GM18505 (cell line): ENCODE measurements around the gene ALG10.
"Not testable (repeated sequence)": the region's sequence is repeated elsewhere in the genome, so short reads cannot be mapped to it uniquely, and the experiment has no call there.

Source experiments
- ATAC-seq: cut with Tn5 transposase; IDR thresholded peaks from one replicate; pipeline ENCODE4 v1.9.1; 2021; ENCODE audit not compliant: unreplicated experiment
- POLR2A ChIP-seq: IDR thresholded peaks from 4 replicates; pipeline ENCODE4 v1.6.1; 2011; ENCODE audit warnings: borderline replicate concordance; ENCODE audit not compliant: insufficient read depth, insufficient read length; ENCODE audit errors: extremely low read depth

The ALG10 gene, protein sequence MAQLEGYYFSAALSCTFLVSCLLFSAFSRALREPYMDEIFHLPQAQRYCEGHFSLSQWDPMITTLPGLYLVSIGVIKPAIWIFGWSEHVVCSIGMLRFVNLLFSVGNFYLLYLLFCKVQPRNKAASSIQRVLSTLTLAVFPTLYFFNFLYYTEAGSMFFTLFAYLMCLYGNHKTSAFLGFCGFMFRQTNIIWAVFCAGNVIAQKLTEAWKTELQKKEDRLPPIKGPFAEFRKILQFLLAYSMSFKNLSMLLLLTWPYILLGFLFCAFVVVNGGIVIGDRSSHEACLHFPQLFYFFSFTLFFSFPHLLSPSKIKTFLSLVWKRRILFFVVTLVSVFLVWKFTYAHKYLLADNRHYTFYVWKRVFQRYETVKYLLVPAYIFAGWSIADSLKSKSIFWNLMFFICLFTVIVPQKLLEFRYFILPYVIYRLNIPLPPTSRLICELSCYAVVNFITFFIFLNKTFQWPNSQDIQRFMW

DNA sequence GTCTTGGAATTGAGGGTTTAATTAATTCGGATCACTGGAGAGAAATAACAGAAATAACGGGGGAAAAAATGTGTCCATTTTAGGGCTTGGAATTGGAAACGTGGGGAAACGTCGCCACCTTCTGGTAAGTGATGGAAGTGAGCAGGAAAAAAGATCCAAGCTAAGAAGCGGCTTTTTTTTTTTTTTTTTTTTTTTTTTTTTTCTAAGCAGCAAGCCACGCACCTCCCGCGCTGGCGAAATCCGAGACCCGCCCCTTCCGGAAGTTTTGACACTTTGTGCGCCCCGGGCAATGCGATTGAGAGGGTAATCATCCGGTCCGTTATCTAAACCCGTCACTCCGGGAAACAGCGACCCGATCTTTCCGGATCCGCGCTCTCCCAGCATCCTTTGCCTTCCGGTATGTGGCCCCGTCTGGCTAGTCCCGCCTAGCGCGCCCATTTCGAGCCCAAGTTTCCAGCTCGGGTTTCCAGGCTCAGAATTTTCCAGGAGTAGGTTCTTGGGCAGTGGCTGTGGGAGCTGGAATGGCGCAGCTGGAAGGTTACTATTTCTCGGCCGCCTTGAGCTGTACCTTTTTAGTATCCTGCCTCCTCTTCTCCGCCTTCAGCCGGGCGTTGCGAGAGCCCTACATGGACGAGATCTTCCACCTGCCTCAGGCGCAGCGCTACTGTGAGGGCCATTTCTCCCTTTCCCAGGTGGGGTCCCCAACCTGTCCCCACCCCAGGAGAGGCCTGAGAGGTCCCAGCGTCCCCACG lies at the start of gene ALG10:
TSS of gene ALG10 (plus strand) at position 418 of the 752 bp plus-strand sequence. CDS start at position 522, 104 bp downstream.
- ATAC-seq: peak; percentile 100
- TF ChIP-seq POLR2A: peak; percentile 83

DNA sequence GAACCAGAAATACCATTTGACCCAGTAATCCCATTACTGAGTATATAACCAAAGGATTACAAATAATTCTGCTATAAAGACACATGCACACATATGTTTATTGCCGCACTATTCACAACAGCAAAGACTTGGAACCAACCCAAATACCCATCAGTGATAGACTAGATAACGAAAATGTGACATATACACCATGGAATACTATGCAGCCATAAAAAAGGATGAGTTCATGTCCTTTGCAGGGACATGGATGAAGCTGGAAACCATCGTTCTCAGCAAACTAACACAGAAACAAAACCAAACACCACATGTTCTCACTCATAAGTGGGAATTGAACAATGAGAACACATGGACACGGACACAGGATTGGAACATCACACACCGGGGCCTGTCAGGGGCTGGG lies 49.4 kb upstream of the ALG10 start:
- not testable (repeated sequence) for ATAC-seq

- ATAC-seq: no peak
- TF ChIP-seq POLR2A: no peak
These were observed 44.4 kb upstream of the ALG10 start for GRCh38 chr12:33977887-33978286.

- ATAC-seq: no peak
- TF ChIP-seq POLR2A: no peak
These were observed 34.0 kb upstream of the ALG10 start for GRCh38 chr12:33988197-33988805.

- no peak for ATAC-seq
- no peak for TF ChIP-seq POLR2A
These were observed 33.4 kb upstream of the ALG10 start for GRCh38 chr12:33988913-33989312.

DNA sequence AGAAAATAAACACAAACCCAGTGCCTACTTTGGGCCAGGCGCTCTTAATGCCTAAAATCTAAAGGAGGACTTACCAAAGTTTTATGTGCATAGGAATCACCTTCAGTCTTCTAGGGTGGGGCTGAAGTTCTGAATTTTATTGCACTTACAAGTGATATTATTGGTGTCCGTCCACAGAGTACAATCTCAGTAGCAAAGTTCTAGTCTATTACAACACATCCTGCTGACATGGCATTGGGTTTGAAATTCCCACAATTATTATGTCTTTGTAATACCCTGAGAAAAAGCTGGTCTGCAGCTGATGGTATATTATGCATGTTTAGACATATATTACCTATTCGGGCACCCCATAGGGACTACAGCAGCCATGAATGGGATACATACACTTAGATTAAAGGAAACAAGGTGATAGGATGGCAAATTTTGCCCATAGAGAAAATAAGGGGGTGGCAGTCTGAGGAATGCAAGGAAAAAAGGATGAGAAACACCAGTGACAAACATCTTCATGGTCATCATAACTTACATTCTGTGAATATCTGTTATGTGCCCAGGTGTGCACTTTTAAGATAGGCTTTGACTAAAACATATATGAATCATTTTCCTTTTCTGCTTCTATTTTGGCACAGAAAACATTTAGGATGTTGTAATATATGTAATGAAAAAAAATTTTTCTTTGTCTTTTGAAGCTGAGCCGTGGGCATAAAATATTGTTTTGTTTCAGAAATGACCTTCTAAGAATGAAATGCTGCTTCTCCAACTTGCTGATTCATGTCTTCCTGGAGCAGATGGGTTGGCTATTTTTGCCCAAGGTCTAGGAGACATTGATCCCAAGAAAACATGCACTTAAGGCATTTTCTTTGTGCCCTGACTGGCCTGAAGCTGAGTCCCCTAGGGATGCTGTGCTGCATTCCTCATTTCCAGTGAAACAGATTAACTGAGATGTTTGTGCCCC lies 27.2 kb upstream of the ALG10 start:
- ATAC-seq: no peak

GRCh38 chr12:34008835-34009234 lies 13.5 kb upstream of the ALG10 start:
- not testable (repeated sequence) for ATAC-seq

More for the DNA sequence above, 27.2 kb upstream of the ALG10 start:
- no peak for TF ChIP-seq POLR2A

DNA sequence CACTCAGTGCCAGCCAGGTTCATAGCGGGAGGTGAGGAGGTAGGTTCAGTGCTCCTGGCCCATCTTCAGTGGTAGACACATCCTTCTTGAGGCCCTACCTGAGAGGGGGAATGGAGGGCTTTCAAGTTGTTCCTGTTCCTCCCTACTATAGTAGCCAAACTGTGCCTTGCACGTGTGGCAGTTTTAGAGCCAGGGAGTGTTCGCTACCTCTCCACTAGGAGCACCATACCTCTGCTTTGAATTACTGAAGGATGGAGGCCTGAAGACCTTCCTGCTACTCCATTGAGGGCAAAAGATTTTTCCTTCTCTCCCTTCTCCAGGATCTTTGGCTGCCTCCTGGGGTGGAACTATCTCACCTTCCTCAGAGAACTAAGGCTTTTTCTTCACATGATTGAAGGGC lies 5.9 kb upstream of the ALG10 start:
- no peak for TF ChIP-seq POLR2A
- ATAC-seq: no peak

DNA sequence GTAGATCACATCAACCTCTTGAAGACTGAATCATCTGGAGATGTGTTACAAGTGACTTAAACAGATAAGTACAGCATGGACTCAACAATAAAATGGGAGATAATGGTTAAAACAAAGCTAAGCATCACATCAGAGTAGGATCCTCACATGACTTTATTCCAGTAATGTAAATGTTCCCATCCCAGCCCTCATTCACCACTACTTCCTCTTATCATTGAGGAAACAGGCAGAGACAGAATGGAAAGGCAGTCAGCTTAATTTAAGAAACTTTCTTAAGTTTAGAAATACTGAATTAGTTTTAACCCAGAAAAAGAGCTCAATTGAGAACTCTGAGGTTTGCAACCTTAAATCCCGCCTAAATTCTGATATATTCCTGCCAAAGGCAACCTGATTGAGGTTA lies 1.2 kb upstream of the ALG10 start:
- TF ChIP-seq POLR2A: no peak
- no peak for ATAC-seq

DNA sequence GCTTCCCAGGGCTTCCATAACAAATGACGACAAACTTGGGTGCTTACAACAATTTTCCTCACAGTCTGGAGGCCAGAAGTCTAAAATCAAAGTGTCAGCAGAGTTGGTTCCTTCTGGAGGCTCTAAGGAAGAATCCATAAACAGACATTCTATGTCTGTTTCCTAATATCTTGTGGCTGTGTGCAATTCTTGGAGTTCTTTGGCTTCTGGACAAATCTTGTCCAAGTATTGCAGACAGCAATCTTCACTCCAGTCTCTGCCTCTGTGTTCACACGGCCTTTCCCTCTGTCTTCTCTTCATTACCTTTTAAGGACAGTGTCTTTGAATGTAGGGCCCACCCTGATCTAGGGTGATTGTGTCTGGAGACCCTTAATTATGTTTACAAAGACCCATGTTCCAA lies 5.4 kb downstream of the ALG10 start:
- ATAC-seq: not testable (repeated sequence)

DNA sequence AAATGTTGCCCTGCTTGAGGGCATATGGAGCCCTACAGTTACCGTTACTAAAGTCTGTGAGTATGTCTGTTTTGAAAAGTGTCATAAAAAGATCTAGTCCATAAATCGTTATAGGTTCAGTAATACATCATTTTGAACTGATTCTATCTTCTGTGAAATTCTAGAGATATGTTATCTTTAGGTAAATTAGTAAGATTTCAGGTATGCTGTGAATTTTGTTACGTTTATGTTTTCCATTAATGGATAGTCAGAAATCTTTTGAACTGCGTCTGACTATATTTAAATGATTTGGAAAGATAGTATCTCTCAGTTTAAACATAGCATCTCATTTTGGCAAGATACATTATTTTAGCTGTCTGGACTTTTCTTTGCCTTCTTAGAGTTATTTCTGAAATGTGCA lies 8.3 kb downstream of the ALG10 start:
- no peak for ATAC-seq
- no peak for TF ChIP-seq POLR2A

GRCh38 chr12:34033628-34034296 lies 11.5 kb downstream of the ALG10 start:
- TF ChIP-seq POLR2A: no peak
- peak; percentile 52 for ATAC-seq

- ATAC-seq: not testable (repeated sequence)
These were observed 16.1 kb downstream of the ALG10 start for GRCh38 chr12:34038357-34038756.

GRCh38 chr12:34046570-34046969 lies 24.3 kb downstream of the ALG10 start:
- no peak for TF ChIP-seq POLR2A
- no peak for ATAC-seq

DNA sequence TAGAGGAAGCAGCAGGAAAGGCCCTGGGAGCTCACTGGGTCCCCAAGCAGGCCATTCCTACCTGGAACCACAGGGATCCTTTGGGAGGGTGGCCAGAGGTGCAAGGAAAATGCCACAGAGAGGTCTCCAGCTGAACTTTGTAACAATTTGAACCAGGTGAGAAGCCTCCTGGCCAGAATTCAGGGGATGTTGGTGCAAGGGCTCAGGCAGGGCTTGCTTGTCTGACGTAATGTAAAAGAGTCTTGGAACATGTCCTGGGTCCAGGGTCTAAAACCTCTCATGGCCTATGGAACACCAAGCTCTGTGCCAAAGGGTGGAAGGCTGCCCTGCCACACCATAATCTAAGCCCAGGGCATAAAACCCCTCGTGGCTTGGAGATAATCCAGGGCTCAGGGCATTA lies 25.6 kb downstream of the ALG10 start:
- ATAC-seq: not testable (repeated sequence)
